ENCODE data around the gene C11orf24. TPM values are rescaled to one million over a fixed set of nuclear protein-coding genes. Genes with fewer than 3 reads are reported as not detected.

Gene C11orf24
- 37.7 to 41.8 TPM (median 39.8 TPM) in 3 replicates for total RNA-seq

DNA sequence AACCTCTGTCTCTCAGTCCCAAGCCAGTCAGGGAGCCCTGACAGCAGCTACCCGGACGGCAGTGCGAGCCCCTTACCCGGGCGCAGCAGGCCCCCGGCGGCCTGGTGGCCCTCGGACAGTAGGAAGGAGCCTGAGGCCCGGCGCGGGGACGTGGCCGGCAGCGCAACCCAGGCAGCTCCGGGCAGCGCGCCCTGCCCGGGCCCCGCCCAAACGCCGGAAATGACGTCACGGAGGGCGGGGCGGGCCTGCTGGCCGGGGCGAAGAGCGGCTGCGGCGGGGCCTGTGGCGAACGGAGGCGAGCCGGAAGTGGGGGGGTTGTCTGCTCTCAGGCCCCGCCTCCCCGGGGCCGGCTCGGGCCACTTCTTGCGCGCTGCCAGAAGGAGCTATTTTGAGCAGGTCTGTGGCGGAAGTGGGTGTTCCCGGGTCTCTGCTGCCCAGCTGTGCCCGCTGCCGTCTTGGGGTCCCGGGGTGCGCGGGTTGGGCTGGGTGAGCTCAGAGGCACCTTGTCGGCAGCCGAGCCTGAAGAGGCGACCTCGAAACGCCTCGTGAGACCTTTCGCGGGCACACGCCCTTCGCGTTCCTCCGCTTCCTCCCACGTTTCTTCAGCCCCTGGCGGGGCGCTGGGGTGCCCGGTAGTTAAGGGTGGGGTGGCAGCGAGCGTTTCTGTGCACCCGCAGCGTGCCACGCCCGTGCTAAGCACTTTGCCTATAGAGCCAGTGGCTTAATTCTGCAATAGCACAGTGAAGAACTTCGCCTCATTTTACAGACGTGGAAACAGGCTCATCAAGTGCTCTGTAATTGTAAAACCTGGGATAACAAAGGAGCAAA is at the start of gene C11orf24:
C11orf24 (minus strand) TSS at position 193 of the 828 bp plus-strand sequence. CDS start 8,206 bp downstream, outside the sequence.
- H3K4me1 Mint-ChIP-seq, result peaks cover 26% of the 10 kb centered on the region
- peaks cover 4% of the 10 kb centered on the region for H3K36me3 Mint-ChIP-seq
- H3K27ac Mint-ChIP-seq, result peak within 1 kb of the TSS; percentile 99
- no peaks in the 10 kb centered on the region for H3K27me3 Mint-ChIP-seq (ENCODE audit: low read depth)
- TF ChIP-seq, protein P1, sequence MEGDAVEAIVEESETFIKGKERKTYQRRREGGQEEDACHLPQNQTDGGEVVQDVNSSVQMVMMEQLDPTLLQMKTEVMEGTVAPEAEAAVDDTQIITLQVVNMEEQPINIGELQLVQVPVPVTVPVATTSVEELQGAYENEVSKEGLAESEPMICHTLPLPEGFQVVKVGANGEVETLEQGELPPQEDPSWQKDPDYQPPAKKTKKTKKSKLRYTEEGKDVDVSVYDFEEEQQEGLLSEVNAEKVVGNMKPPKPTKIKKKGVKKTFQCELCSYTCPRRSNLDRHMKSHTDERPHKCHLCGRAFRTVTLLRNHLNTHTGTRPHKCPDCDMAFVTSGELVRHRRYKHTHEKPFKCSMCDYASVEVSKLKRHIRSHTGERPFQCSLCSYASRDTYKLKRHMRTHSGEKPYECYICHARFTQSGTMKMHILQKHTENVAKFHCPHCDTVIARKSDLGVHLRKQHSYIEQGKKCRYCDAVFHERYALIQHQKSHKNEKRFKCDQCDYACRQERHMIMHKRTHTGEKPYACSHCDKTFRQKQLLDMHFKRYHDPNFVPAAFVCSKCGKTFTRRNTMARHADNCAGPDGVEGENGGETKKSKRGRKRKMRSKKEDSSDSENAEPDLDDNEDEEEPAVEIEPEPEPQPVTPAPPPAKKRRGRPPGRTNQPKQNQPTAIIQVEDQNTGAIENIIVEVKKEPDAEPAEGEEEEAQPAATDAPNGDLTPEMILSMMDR (IDR thresholded peaks at IDR 0.05; ENCODE audit: unreplicated experiment), result no peak
- H3K9me3 Mint-ChIP-seq, result no peaks in the 10 kb centered on the region
- H3K4me3 Mint-ChIP-seq, result peak within 1 kb of the TSS; percentile 99
- peak; percentile 97 for DNase-seq (ENCODE audit: low spot score in 2 of 2, unreplicated experiment in 2 of 2)

DNA sequence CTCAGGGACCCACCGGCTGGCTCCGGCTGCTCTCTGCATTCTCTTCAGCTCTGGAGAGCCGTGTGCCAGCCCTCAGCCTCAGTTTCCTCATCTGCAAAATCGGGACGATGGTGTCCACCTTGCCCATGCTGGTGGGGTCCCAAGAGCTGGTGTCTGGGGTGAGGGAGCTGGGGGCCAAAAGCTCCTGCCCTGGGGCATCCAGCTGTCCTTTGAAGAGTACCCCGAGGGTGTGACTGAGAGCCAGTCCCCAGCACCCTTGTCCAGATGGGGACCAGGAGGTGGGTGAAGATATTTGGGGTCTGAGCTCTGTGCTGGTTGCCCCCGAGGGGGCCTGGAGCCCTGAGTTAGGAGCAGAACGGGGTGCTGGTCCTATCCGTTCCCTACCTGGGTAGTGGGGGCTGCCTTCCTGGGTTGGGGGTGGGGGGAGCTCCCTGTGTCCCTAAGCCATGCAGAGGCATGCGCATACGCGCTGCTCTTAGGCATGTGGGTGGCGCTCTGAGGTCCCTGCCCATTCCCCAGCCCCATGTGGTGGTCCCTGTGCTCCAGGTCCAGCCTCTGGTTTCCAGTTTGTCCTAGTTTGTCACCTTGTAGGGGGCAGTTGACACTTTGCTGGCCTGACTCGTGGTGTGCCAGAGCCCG is 45.5 kb upstream of the C11orf24 start:
- Mint-ChIP-seq H3K9me3 (peaks cover 6% of the 10 kb centered on the region), H3K4me1 (peaks cover 36% of the 10 kb centered on the region), H3K4me3 (no peak overlapping the region), H3K36me3 (peaks cover 17% of the 10 kb centered on the region), H3K27me3 (ENCODE audit: low read depth) (no peaks in the 10 kb centered on the region), H3K27ac (no peak overlapping the region)
- TF ChIP-seq, protein P1 (IDR thresholded peaks at IDR 0.05; ENCODE audit: unreplicated experiment), result no peak
- DNase-seq (ENCODE audit: low spot score in 2 of 2, unreplicated experiment in 2 of 2), result no peak

DNA sequence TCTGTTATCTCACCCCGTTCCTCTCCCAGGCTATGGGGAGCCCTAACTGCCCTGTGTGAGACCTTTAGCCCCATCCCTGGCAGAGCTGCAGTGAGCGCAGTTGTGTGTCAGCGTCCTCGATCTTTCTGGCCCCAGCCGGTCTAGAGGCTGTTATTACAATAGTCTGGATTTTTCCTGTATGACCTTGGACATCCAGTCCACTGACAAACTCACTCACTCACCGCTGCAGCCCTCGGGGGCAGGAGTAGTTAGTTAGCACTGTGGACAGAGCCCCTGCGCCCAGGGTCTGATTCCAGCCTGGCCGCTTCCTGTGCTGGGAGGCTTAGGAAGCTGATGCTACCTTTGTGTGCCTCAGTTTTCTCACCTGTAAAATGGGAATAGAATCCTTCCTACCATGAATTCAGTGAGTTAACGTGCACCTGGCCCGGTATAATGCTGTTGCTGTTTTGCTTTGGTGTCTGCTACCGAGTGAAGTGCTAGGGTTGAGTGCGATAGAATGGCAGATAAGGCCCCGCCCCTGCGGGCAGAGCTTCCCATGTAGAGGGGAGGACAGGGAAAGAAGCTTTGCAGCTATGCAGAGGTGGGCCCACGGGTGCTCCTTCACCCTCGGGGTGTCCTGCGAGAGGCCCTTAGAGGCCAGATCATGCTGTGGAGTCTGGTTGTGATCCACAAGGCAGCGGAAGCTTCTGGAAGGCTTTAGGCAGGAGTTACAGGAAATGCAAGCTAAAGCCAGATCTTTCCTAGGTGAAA is 43.6 kb upstream of the C11orf24 start:
- no peaks in the 10 kb centered on the region for H3K27me3 Mint-ChIP-seq (ENCODE audit: low read depth)
- no peaks in the 10 kb centered on the region for H3K9me3 Mint-ChIP-seq
- peak overlapping the region; percentile 96 for H3K27ac Mint-ChIP-seq
- no peak for DNase-seq (ENCODE audit: low spot score in 2 of 2, unreplicated experiment in 2 of 2)
- H3K4me3 Mint-ChIP-seq, result peak overlapping the region; percentile 94
- TF ChIP-seq, protein P1 (IDR thresholded peaks at IDR 0.05; ENCODE audit: unreplicated experiment), result no peak
- H3K4me1 Mint-ChIP-seq, result peaks cover 30% of the 10 kb centered on the region
- peaks cover 4% of the 10 kb centered on the region for H3K36me3 Mint-ChIP-seq

DNA sequence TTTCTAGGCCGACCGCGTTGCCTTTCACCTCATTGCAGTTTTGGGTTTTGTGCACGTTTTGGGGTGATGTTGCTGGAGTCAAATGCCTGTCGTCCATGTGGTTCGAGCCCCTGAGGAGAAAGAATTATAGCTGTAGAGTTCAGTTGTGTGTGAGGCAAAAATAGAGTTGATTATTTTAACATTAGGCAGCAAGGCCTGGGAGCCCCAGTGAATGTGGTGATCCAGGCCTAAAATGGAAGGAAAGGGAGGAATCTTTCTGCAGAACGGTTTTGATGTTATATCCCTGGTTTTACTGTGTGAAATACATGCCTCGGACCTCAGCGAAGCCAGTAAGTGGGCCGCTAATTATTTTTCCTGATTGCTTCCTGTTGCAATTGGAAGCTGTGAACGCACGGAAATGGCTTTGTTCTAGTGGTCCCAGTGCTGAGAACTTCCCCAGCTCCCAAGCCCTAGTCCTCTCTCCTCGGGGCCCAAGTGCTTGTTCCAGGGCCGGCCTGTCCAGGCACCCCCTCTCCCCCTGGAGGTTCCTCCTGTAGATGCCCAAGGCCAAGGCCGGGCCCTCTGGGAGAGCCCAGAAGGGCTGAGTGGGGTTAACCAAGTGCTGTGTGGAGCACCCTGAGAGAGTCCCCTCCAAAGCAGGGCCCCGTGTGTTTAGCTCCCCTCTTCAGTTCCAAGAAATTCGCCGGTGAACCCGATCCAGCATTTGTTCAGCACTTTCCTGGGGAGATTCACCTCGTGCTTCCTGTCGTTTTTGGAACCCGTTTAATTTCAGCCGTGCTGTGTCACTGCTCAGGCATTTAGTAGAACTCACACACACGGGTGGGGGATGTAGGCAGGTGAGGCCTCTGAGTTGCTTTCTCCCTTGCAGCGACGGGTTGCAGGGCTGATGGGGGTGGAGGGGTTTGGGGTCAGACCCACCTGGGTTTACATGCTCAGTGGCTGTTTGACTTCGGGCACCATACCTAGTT is 42.7 kb upstream of the C11orf24 start:
- Mint-ChIP-seq H3K27ac (peak overlapping the region; percentile 96), H3K27me3 (ENCODE audit: low read depth) (no peaks in the 10 kb centered on the region), H3K9me3 (no peaks in the 10 kb centered on the region), H3K4me3 (peak overlapping the region; percentile 94), H3K4me1 (peaks cover 30% of the 10 kb centered on the region), H3K36me3 (no peaks in the 10 kb centered on the region)
- no peak for DNase-seq (ENCODE audit: low spot score in 2 of 2, unreplicated experiment in 2 of 2)
- TF ChIP-seq, protein P1 (IDR thresholded peaks at IDR 0.05; ENCODE audit: unreplicated experiment), result no peak

Measured in mesothelial cell of epicardium (in vitro differentiated cells).